Measurements from ENCODE around the gene GPRIN1. TPM values are rescaled to one million over a fixed set of nuclear protein-coding genes. Genes with fewer than 3 reads are reported as not detected.
"Not testable (repeated sequence)": the region's sequence is repeated elsewhere in the genome, so short reads cannot be mapped to it uniquely, and the experiment has no call there.

Gene GPRIN1
- total RNA-seq, 1 donor from 2014 or later = 0.41 TPM

- intact Hi-C loops (cut with DNase I) = no loop called here
- no peak for DNase-seq (ENCODE audit: missing footprints)
- no peak for ATAC-seq
These were observed 49.6 kb downstream of the GPRIN1 start for GRCh38 chr5:176560364-176560763.

- DNase-seq (ENCODE audit: missing footprints) (no peak), ATAC-seq (no peak)
- intact Hi-C loops (cut with DNase I) = no loop called here
These were observed 50.3 kb downstream of the GPRIN1 start for GRCh38 chr5:176559683-176560082.

- ATAC-seq (no peak), DNase-seq (ENCODE audit: missing footprints) (peak; percentile 15)
These were observed 52.1 kb downstream of the GPRIN1 start for GRCh38 chr5:176557846-176558245.

GRCh38 chr5:176553260-176554085 is 56.5 kb downstream of the GPRIN1 start:
- DNase-seq (ENCODE audit: missing footprints) (peak; percentile 26), ATAC-seq (no peak)
- intact Hi-C loops (cut with DNase I) = no loop called here

More at GRCh38 chr5:176557846-176558245, 52.1 kb downstream of the GPRIN1 start:
- intact Hi-C loops (cut with DNase I) = no loop called here

- ATAC-seq (no peak), DNase-seq (ENCODE audit: missing footprints) (no peak)
- intact Hi-C loops (cut with DNase I) = no loop called here
These were observed 57.6 kb downstream of the GPRIN1 start for GRCh38 chr5:176552332-176552869.

GRCh38 chr5:176550937-176551336 is 59.0 kb downstream of the GPRIN1 start:
- peak; percentile 15 for DNase-seq (ENCODE audit: missing footprints)
- intact Hi-C loops (cut with DNase I); ATAC-seq: not testable (repeated sequence)

- ATAC-seq (no peak), DNase-seq (ENCODE audit: missing footprints) (peak; percentile 72)
- intact Hi-C loops (cut with DNase I) = no loop called here
These were observed 59.6 kb downstream of the GPRIN1 start for GRCh38 chr5:176550275-176550831.

GRCh38 chr5:176549871-176550270 is 60.1 kb downstream of the GPRIN1 start:
- no peak for ATAC-seq
- DNase-seq (ENCODE audit: missing footprints) = peak; percentile 23
- intact Hi-C loops (cut with DNase I) = no loop called here

GRCh38 chr5:176548967-176549444 is 61.0 kb downstream of the GPRIN1 start, which contains the start of gene CDHR2:
Gene CDHR2, plus strand, starts transcription at chr5:176549342. Its CDS starts 16,011 bp downstream, at chr5:176565353.
- ATAC-seq (no peak), DNase-seq (ENCODE audit: missing footprints) (peak; percentile 45)
- intact Hi-C loops (cut with DNase I) = no loop called here

- DNase-seq (ENCODE audit: missing footprints) = peak; percentile 52
These were observed 62.2 kb downstream of the GPRIN1 start for GRCh38 chr5:176547802-176548201.

More at GRCh38 chr5:176547802-176548201, 62.2 kb downstream of the GPRIN1 start:
- no peak for ATAC-seq
- intact Hi-C loops (cut with DNase I) = no loop called here

Small RNA genes within 50 kb of the gene (microRNA-seq; reads per million reads assigned to microRNA genes)
- gene MIR4281 = not detected

Other genes starting within 250 kb of the GPRIN1 start
- 76.0 TPM for gene KIAA1191, start 248.4 kb downstream of the GPRIN1 start, total RNA-seq
- gene ARL10, start 244.7 kb downstream of the GPRIN1 start, total RNA-seq = 5.4 TPM
- gene NOP16, start 221.6 kb downstream of the GPRIN1 start, total RNA-seq = 22.6 TPM
- 218 TPM for gene HIGD2A, start 221.4 kb downstream of the GPRIN1 start, total RNA-seq
- 217 TPM for gene CLTB, start 193.6 kb downstream of the GPRIN1 start, total RNA-seq
- 15.7 TPM for gene FAF2, start 161.8 kb downstream of the GPRIN1 start, total RNA-seq
- 25.5 TPM for gene RNF44, start 72.8 kb downstream of the GPRIN1 start, total RNA-seq
- gene CDHR2, start 60.8 kb downstream of the GPRIN1 start, total RNA-seq = 0.19 TPM
- not detected for gene SNCB, start 20.4 kb upstream of the GPRIN1 start, total RNA-seq
- not detected for gene EIF4E1B, start 20.5 kb upstream of the GPRIN1 start, total RNA-seq
- 30.0 TPM for gene TSPAN17, start 37.3 kb upstream of the GPRIN1 start, total RNA-seq
- 0.08 TPM for gene UNC5A, start 200.4 kb upstream of the GPRIN1 start, total RNA-seq

All from Right ventricle myocardium inferior (tissue), 1 donor.